Large intestine (tissue), 3 donors: Measurements from ENCODE around the gene HERC3. TPM values are rescaled to one million over a fixed set of nuclear protein-coding genes. Genes with fewer than 3 reads are reported as not detected.
A peak's percentile ranks its signal among the peaks of the same experiment; 100 is the strongest.

Experiments used
- DNase-seq, 2 donors: peaks; one replicate each; pipeline versions ENCODE4 v3.0.0 to v3.0.0-alpha.2; 2013
- H3K27ac ChIP-seq: one replicate; pipeline ENCODE4 v1.5.1; 2013; ENCODE audit warnings: low read length
- H3K27me3 ChIP-seq: 2 replicates; pipeline ENCODE4 v1.6.1; 2013; ENCODE audit warnings: low read length; ENCODE audit not compliant: control insufficient read depth, insufficient read depth
- H3K36me3 ChIP-seq: 2 replicates; pipeline ENCODE4 v1.6.1; 2013; ENCODE audit warnings: low read length; ENCODE audit not compliant: control insufficient read depth, insufficient read depth
- H3K4me1 ChIP-seq: one replicate; pipeline ENCODE4 v1.6.1; 2013; ENCODE audit warnings: low read length; ENCODE audit not compliant: control insufficient read depth, insufficient read depth
- H3K4me3 ChIP-seq: one replicate; pipeline ENCODE4 v1.5.1; 2013; ENCODE audit warnings: low read length
- H3K9me3 ChIP-seq: one replicate; pipeline ENCODE4 v1.6.1; 2013; ENCODE audit warnings: mild to moderate bottlenecking, low read depth, low read length, moderate library complexity; ENCODE audit not compliant: control insufficient read depth
- WGBS: methylation state at CpG from one replicate; pipeline ENCODE4 v1.1.5; 2013; ENCODE audit warnings: low lambda C conversion rate; ENCODE audit not compliant: insufficient coverage; 5-methylcytosine and 5-hydroxymethylcytosine counted together
- polyA plus RNA-seq: library from polyadenylated mRNA; unstranded; fragments of 120-200 nt; gene quantifications from one replicate; pipeline ENCODE4 v1.2.1, GENCODE V29; 2013

HERC3 gene
- polyA plus RNA-seq, 1 donor = 15.1 TPM

- H3K36me3 ChIP-seq = no peaks in the 10 kb centered on the region
- H3K27ac ChIP-seq = no peak overlapping the region
- no peaks in the 10 kb centered on the region for H3K9me3 ChIP-seq
- H3K27me3 ChIP-seq = no peaks in the 10 kb centered on the region
- no peak overlapping the region for H3K4me3 ChIP-seq
- DNase-seq = no peak
- no peaks in the 10 kb centered on the region for H3K4me1 ChIP-seq
- WGBS = 100% methylated on average over 1 of the region's 3 CpGs
Observed at GRCh38 chr4:88623097-88623496, 30.8 kb downstream of the HERC3 start.

- peaks cover 5% of the 10 kb centered on the region for H3K9me3 ChIP-seq
- H3K4me1 ChIP-seq = no peaks in the 10 kb centered on the region
- no peak for DNase-seq
- H3K27ac ChIP-seq = no peak overlapping the region
- no peaks in the 10 kb centered on the region for H3K36me3 ChIP-seq
- no CpG with 5 or more reads among the region's 8 CpGs for WGBS
- H3K4me3 ChIP-seq = no peak overlapping the region
- no peaks in the 10 kb centered on the region for H3K27me3 ChIP-seq
Observed at GRCh38 chr4:88628746-88629145, 36.5 kb downstream of the HERC3 start.

GRCh38 chr4:88629826-88630225, 37.5 kb downstream of the HERC3 start:
- H3K36me3 ChIP-seq = no peaks in the 10 kb centered on the region
- no peaks in the 10 kb centered on the region for H3K27me3 ChIP-seq
- H3K4me3 ChIP-seq = no peak overlapping the region
- peaks cover 13% of the 10 kb centered on the region for H3K9me3 ChIP-seq
- H3K4me1 ChIP-seq = no peaks in the 10 kb centered on the region
- no peak for DNase-seq
- H3K27ac ChIP-seq = no peak overlapping the region

- WGBS = no CpG with 5 or more reads among the region's 2 CpGs
- Histone ChIP-seq H3K27me3 (no peaks in the 10 kb centered on the region), H3K27ac (no peak overlapping the region), H3K4me3 (no peak overlapping the region), H3K36me3 (no peaks in the 10 kb centered on the region), H3K9me3 (peaks cover 13% of the 10 kb centered on the region), H3K4me1 (no peaks in the 10 kb centered on the region)
- DNase-seq = peak in 1 of 2 donors; percentile 16
Observed at GRCh38 chr4:88630756-88631155, 38.5 kb downstream of the HERC3 start.

GRCh38 chr4:88643932-88644331, 51.7 kb downstream of the HERC3 start:
- no peak for DNase-seq
- no peaks in the 10 kb centered on the region for H3K4me1 ChIP-seq
- H3K4me3 ChIP-seq = no peak overlapping the region
- no peaks in the 10 kb centered on the region for H3K9me3 ChIP-seq
- H3K27me3 ChIP-seq = no peaks in the 10 kb centered on the region
- no peak overlapping the region for H3K27ac ChIP-seq
- WGBS = 83% methylated on average over 2 of the region's 2 CpGs
- no peaks in the 10 kb centered on the region for H3K36me3 ChIP-seq

GRCh38 chr4:88645994-88646393, 53.7 kb downstream of the HERC3 start:
- no peaks in the 10 kb centered on the region for H3K27me3 ChIP-seq
- DNase-seq = no peak
- H3K4me1 ChIP-seq = no peaks in the 10 kb centered on the region
- 83% methylated on average over 1 of the region's 1 CpG for WGBS
- H3K9me3 ChIP-seq = no peaks in the 10 kb centered on the region
- H3K4me3 ChIP-seq = no peak overlapping the region
- no peaks in the 10 kb centered on the region for H3K36me3 ChIP-seq
- H3K27ac ChIP-seq = no peak overlapping the region

GRCh38 chr4:88646528-88647280, 54.4 kb downstream of the HERC3 start:
- Histone ChIP-seq H3K4me1 (no peaks in the 10 kb centered on the region), H3K27ac (no peak overlapping the region), H3K4me3 (no peak overlapping the region), H3K9me3 (no peaks in the 10 kb centered on the region), H3K27me3 (no peaks in the 10 kb centered on the region), H3K36me3 (no peaks in the 10 kb centered on the region)
- WGBS = 80% methylated on average over 1 of the region's 7 CpGs
- no peak for DNase-seq

- Histone ChIP-seq H3K27ac (no peak overlapping the region), H3K27me3 (no peaks in the 10 kb centered on the region), H3K36me3 (peaks cover 11% of the 10 kb centered on the region), H3K4me3 (no peak overlapping the region), H3K4me1 (no peaks in the 10 kb centered on the region), H3K9me3 (no peaks in the 10 kb centered on the region)
- WGBS = 100% methylated on average over 1 of the region's 3 CpGs
- DNase-seq = no peak
Observed at GRCh38 chr4:88649716-88650115, 57.4 kb downstream of the HERC3 start.

- no peaks in the 10 kb centered on the region for H3K4me1 ChIP-seq
- no peaks in the 10 kb centered on the region for H3K27me3 ChIP-seq
- no peak overlapping the region for H3K4me3 ChIP-seq
- no peak for DNase-seq
- WGBS = 100% methylated on average over 1 of the region's 4 CpGs
- no peaks in the 10 kb centered on the region for H3K9me3 ChIP-seq
- H3K27ac ChIP-seq = no peak overlapping the region
- peaks cover 15% of the 10 kb centered on the region for H3K36me3 ChIP-seq
Observed at GRCh38 chr4:88653371-88653946, 61.2 kb downstream of the HERC3 start.

GRCh38 chr4:88655226-88655625, 62.9 kb downstream of the HERC3 start:
- H3K9me3 ChIP-seq = no peaks in the 10 kb centered on the region
- H3K36me3 ChIP-seq = peaks cover 15% of the 10 kb centered on the region
- DNase-seq = no peak
- peaks cover 13% of the 10 kb centered on the region for H3K4me1 ChIP-seq
- WGBS = 86% methylated on average over 1 of the region's 3 CpGs
- no peak overlapping the region for H3K4me3 ChIP-seq
- no peak overlapping the region for H3K27ac ChIP-seq
- no peaks in the 10 kb centered on the region for H3K27me3 ChIP-seq
